ENCODE measurements around the gene TMEM255B.

Gene TMEM255B

GRCh38 chr13:113815151-113816058, 56.4 kb downstream of the TMEM255B start:
- no peak for TF ChIP-seq TOX (CRISPR knock-in tag; IDR thresholded peaks at IDR 0.05; ENCODE audit: borderline replicate concordance)
- no peak for TF ChIP-seq PATZ1 (CRISPR knock-in tag; IDR thresholded peaks at IDR 0.05; ENCODE audit: borderline replicate concordance)
- ATAC-seq, result no peak

GRCh38 chr13:113816254-113816929, 57.4 kb downstream of the TMEM255B start:
- TF ChIP-seq ZNF70 (CRISPR knock-in tag; IDR thresholded peaks at IDR 0.05) (no peak), CSDC2 (CRISPR knock-in tag; IDR thresholded peaks at IDR 0.05) (no peak), ZNF565 (CRISPR knock-in tag; conservative IDR thresholded peaks at IDR 0.05; ENCODE audit: low read depth) (no peak), ARNTL (CRISPR knock-in tag; IDR thresholded peaks at IDR 0.05; ENCODE audit: borderline replicate concordance, low read depth) (no peak), CREB5 (CRISPR knock-in tag; IDR thresholded peaks at IDR 0.05; ENCODE audit: low read depth) (no peak), ZFP30 (CRISPR knock-in tag; IDR thresholded peaks at IDR 0.05) (no peak), RARB (CRISPR knock-in tag; IDR thresholded peaks at IDR 0.05) (no peak), TSHZ2 (CRISPR knock-in tag; IDR thresholded peaks at IDR 0.05) (no peak), PPARA (CRISPR knock-in tag; IDR thresholded peaks at IDR 0.05; ENCODE audit: borderline replicate concordance) (no peak), SNAI2 (CRISPR knock-in tag; IDR thresholded peaks at IDR 0.05) (no peak), ZC3H10 (CRISPR knock-in tag; IDR thresholded peaks at IDR 0.05) (no peak), PATZ1 (CRISPR knock-in tag; IDR thresholded peaks at IDR 0.05; ENCODE audit: borderline replicate concordance) (no peak), CSRNP3 (CRISPR knock-in tag; IDR thresholded peaks at IDR 0.05) (no peak), TCF4 (CRISPR knock-in tag; IDR thresholded peaks at IDR 0.05; ENCODE audit: borderline replicate concordance) (no peak)
- no peak for ATAC-seq

DNA sequence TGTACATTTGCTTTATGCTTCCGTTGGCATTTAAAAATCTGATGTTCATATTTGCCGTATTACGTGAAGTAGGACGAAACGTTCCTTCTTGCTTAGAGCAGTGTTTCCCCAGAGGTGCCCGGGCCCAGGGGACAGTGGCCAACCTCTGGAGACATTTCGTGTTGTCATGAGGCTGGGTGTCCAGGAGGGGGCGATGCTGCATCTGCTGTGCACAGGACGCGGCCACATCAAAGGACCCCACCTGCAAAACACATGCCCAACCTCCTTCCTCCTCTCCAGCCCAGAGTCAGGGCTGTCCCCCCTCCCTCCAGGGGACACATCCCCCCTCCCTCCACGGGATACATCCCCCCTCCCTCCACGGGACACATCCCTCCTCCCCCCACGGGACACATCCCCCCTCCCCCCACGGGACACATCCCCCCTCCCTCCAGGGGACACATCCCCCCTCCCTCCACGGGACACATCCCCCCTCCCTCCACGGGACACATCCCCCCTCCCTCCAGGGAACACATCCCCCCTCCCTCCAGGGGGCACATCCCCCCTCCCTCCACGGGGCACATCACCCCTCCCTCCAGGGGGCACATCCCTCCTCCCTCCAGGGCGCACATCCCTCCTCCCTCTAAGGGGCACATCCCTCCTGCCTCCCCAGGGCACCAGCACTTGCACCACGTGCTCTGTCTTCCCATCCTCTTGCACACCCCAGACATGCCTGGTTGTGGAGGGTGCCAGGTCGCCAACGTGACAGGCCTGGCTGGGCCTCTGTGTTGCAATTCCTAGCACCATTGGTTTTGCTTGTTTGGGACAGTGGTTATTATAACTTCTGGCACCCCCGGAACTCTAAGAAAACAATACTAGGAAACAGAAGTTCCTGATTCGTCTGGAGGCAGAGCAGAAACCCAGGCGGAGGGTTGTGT, 58.2 kb downstream of the TMEM255B start:
- peak; percentile 14 for ATAC-seq
- no peak for TF ChIP-seq OSR1 (CRISPR knock-in tag; IDR thresholded peaks at IDR 0.05)
- TF ChIP-seq ESRRG (CRISPR knock-in tag; IDR thresholded peaks at IDR 0.05), result no peak
- TF ChIP-seq RARB (CRISPR knock-in tag; IDR thresholded peaks at IDR 0.05), result no peak
- TF ChIP-seq TOX (CRISPR knock-in tag; IDR thresholded peaks at IDR 0.05; ENCODE audit: borderline replicate concordance), result no peak
- TF ChIP-seq ZC3H10 (CRISPR knock-in tag; IDR thresholded peaks at IDR 0.05), result no peak
- TF ChIP-seq ZNF70 (CRISPR knock-in tag; IDR thresholded peaks at IDR 0.05), result no peak
- no peak for TF ChIP-seq PATZ1 (CRISPR knock-in tag; IDR thresholded peaks at IDR 0.05; ENCODE audit: borderline replicate concordance)
- TF ChIP-seq TSHZ2 (CRISPR knock-in tag; IDR thresholded peaks at IDR 0.05), result no peak
- no peak for TF ChIP-seq CSDC2 (CRISPR knock-in tag; IDR thresholded peaks at IDR 0.05)
- TF ChIP-seq ZFP30 (CRISPR knock-in tag; IDR thresholded peaks at IDR 0.05), result no peak
- no peak for TF ChIP-seq ZNF565 (CRISPR knock-in tag; conservative IDR thresholded peaks at IDR 0.05; ENCODE audit: low read depth)
- TF ChIP-seq BACH2 (CRISPR knock-in tag; IDR thresholded peaks at IDR 0.05; ENCODE audit: borderline replicate concordance), result no peak
